Keratinocyte (primary cell): ENCODE measurements around the gene DDX31. TPM values are rescaled to one million over a fixed set of nuclear protein-coding genes. Genes with fewer than 3 reads are reported as not detected.

Experiments
- DNase-seq: peaks from one replicate; pipeline ENCODE4 v3.0.0-alpha.2; 2011; ENCODE audit warnings: low read depth, missing footprints, low spot score
- FAIRE-seq: peaks from 2 replicates; lab custom pipeline; 2011; peaks lifted over from hg19 to GRCh38; lab: Jason Lieb, UNC
- H2AFZ ChIP-seq: 2 replicates; pipeline ENCODE4 v1.6.0; 2012; ENCODE audit warnings: low read length, control low read depth, inconsistent platforms; ENCODE audit not compliant: control insufficient read depth
- H3K27ac ChIP-seq: 2 replicates; pipeline ENCODE4 v1.5.1; 2011; ENCODE audit warnings: low read length; ENCODE audit not compliant: control insufficient read depth, insufficient read depth
- H3K27me3 ChIP-seq: 3 replicates; pipeline ENCODE4 v1.6.0; 2011; ENCODE audit warnings: low read length; ENCODE audit not compliant: control insufficient read depth, insufficient read depth; ENCODE audit errors: extremely low read depth
- H3K36me3 ChIP-seq, 2 experiments: 2 replicates in 1 of 2; 3 replicates in 1 of 2; pipeline ENCODE4 v1.5.1; 2011; ENCODE audit warnings: low read length in 2 of 2, mild to moderate bottlenecking in 1 of 2; ENCODE audit not compliant: control insufficient read depth in 2 of 2, insufficient read depth in 2 of 2; ENCODE audit errors: extremely low read depth in 1 of 2
- H3K4me1 ChIP-seq: 3 replicates; pipeline ENCODE4 v1.5.1; 2011; ENCODE audit warnings: low read length; ENCODE audit not compliant: control insufficient read depth, insufficient read depth; ENCODE audit errors: extremely low read depth
- H3K4me2 ChIP-seq: 3 replicates; pipeline ENCODE4 v1.6.0; 2011; ENCODE audit warnings: low read depth, low read length; ENCODE audit not compliant: control insufficient read depth, insufficient read depth; ENCODE audit errors: extremely low read depth
- H3K4me3 ChIP-seq, 3 experiments: fragments of 200-600 bp in 1 of 3; sonication (generic) in 1 of 3; 2 replicates in 2 of 3; 3 replicates in 1 of 3; pipeline ENCODE4 v1.5.1; 2011 to 2016; ENCODE audit warnings: low read length in 3 of 3, mild to moderate bottlenecking in 3 of 3, control low read depth in 2 of 3, inconsistent platforms in 1 of 3, low read depth in 1 of 3, mixed read lengths in 1 of 3, mixed run types in 1 of 3, moderate library complexity in 1 of 3; ENCODE audit not compliant: control insufficient read depth in 2 of 3, insufficient read depth in 2 of 3; ENCODE audit errors: extremely low read depth in 1 of 3
- H3K79me2 ChIP-seq: 2 replicates; pipeline ENCODE4 v1.6.0; 2012; ENCODE audit warnings: low read length; ENCODE audit not compliant: control insufficient read depth, insufficient read depth
- H3K9ac ChIP-seq: 3 replicates; pipeline ENCODE4 v1.6.0; 2011; ENCODE audit warnings: low read length; ENCODE audit not compliant: control insufficient read depth, insufficient read depth; ENCODE audit errors: extremely low read depth
- H3K9me1 ChIP-seq: 3 replicates; pipeline ENCODE4 v1.6.0; 2011; ENCODE audit warnings: low read length; ENCODE audit not compliant: control insufficient read depth, insufficient read depth; ENCODE audit errors: extremely low read depth
- H3K9me3 ChIP-seq: 2 replicates; pipeline ENCODE4 v1.5.1; 2012; ENCODE audit warnings: low read depth, low read length; ENCODE audit not compliant: control insufficient read depth
- H4K20me1 ChIP-seq: 3 replicates; pipeline ENCODE4 v1.6.0; 2011; ENCODE audit warnings: low read length; ENCODE audit not compliant: control insufficient read depth, insufficient read depth; ENCODE audit errors: extremely low read depth
- CTCF ChIP-seq, 3 experiments: IDR thresholded peaks in 1 of 3; conservative IDR thresholded peaks in 1 of 3; optimal IDR thresholded peaks in 1 of 3; 2 replicates in 2 of 3; 3 replicates in 1 of 3; pipeline versions ENCODE3 to v1.5.1; 2011; ENCODE audit warnings: low read length in 3 of 3, mild to moderate bottlenecking in 3 of 3, moderate library complexity in 2 of 3, control low read depth in 1 of 3, inconsistent platforms in 1 of 3; ENCODE audit not compliant: insufficient read depth in 2 of 3; ENCODE audit errors: extremely low read depth in 1 of 3
- EZH2 ChIP-seq: IDR thresholded peaks from one replicate; pipeline ENCODE4 v1.6.1; 2012; ENCODE audit warnings: inconsistent platforms, mild to moderate bottlenecking, low read length, moderate library complexity
- dilution Hi-C: fragments of 300-500 bp; cut with MboI; formaldehyde crosslinking; loops from one replicate; pipeline ENCODE4 v1.7.0; 2020; ENCODE audit warnings: low sequenced_read_pairs; ENCODE audit not compliant: extremely low pct_ligation_motif_present
- polyA plus RNA-seq, 5 experiments: library from polyadenylated mRNA; depleted of rRNA in 3 of 5; stranded (reverse) in 3 of 5; stranded (forward) in 1 of 5; unstranded in 1 of 5; fragments of >200 nt; gene quantifications; 1 replicate in 1 of 5; 2 replicates in 3 of 5; 3 replicates in 1 of 5; pipeline versions ENCODE4 v1.2.1 to v1.2.3, GENCODE V29; 2011 to 2012; ENCODE audit warnings: missing spikeins in 2 of 5, low read depth in 1 of 5, low replicate concordance in 1 of 5

DDX31 gene
- polyA plus RNA-seq, 1 donor (not counting 4 experiments of a cell fraction or from before 2014, with no cell fraction given), result 21.0 TPM

GRCh38 chr9:132717326-132717945 lies 47.7 kb upstream of the DDX31 start:
- Histone ChIP-seq H3K4me1 (no peaks in the 10 kb centered on the region), H3K79me2 (no peaks in the 10 kb centered on the region), H3K9ac (no peak overlapping the region), H3K9me1 (no peaks in the 10 kb centered on the region), H3K36me3 (no peaks in the 10 kb centered on the region), H3K27ac (no peak overlapping the region), H3K27me3 (no peaks in the 10 kb centered on the region), H4K20me1 (no peaks in the 10 kb centered on the region), H3K9me3 (no peaks in the 10 kb centered on the region), H3K4me3 (no peak overlapping the region), H2AFZ (no peak overlapping the region), H3K4me2 (no peak overlapping the region)
- no peak for TF ChIP-seq EZH2
- no peak for TF ChIP-seq CTCF (optimal IDR thresholded peaks at IDR 0.05 in 1 of 3, IDR thresholded peaks at IDR 0.05 in 1 of 3, conservative IDR thresholded peaks at IDR 0.05 in 1 of 3; ENCODE audit: extremely low read depth in 1 of 3, insufficient read depth in 2 of 3, low read length in 3 of 3)
- FAIRE-seq (no peak), DNase-seq (no peak)
- dilution Hi-C loops, result no loop called here

- H4K20me1 ChIP-seq, result no peaks in the 10 kb centered on the region
- H2AFZ ChIP-seq, result no peak overlapping the region
- no peaks in the 10 kb centered on the region for H3K4me1 ChIP-seq
- no peak overlapping the region for H3K4me3 ChIP-seq
- no peaks in the 10 kb centered on the region for H3K79me2 ChIP-seq
- no peak for FAIRE-seq
- no peak for DNase-seq
- no peak overlapping the region for H3K9ac ChIP-seq
- dilution Hi-C loops, result no loop called here
- H3K9me3 ChIP-seq, result no peaks in the 10 kb centered on the region
- H3K27me3 ChIP-seq, result no peaks in the 10 kb centered on the region
- no peak overlapping the region for H3K27ac ChIP-seq
- no peaks in the 10 kb centered on the region for H3K36me3 ChIP-seq
- no peaks in the 10 kb centered on the region for H3K9me1 ChIP-seq
- no peak overlapping the region for H3K4me2 ChIP-seq
- no peak for TF ChIP-seq CTCF (optimal IDR thresholded peaks at IDR 0.05 in 1 of 3, IDR thresholded peaks at IDR 0.05 in 1 of 3, conservative IDR thresholded peaks at IDR 0.05 in 1 of 3; ENCODE audit: extremely low read depth in 1 of 3, insufficient read depth in 2 of 3, low read length in 3 of 3)
- TF ChIP-seq EZH2, result no peak
These were observed 46.2 kb upstream of the DDX31 start for GRCh38 chr9:132716007-132716406.
